ENCODE data around the gene MPRIP.

Gene MPRIP

DNA sequence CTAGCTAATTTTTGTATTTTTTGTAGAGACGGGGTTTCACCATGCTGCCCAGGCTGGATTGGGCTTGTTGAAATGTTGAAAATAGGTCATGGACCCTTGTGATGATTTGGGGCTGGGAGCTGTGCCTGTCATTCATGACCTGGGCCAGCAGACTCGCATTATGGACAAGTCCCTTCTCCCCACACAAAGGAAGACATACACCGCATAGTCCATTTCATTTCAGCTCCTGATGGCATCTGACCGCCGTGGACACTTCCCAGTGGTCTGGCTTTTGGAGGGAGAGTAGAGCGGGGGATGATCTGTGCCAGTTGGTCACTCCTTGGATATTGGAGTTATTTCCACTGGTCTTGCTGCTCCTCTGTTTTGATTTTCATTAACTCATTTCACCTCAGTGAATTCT is 34.8 kb downstream of the MPRIP start:
- H3K4me3 ChIP-seq (ENCODE audit: low read length): no peak overlapping the region
- peaks cover 15% of the 10 kb centered on the region for H3K36me3 ChIP-seq (ENCODE audit: insufficient read depth, low read length)
- no peaks in the 10 kb centered on the region for H3K9me3 ChIP-seq (ENCODE audit: insufficient read depth, low read depth, low read length)
- H3K27ac ChIP-seq (ENCODE audit: low read depth, low read length): no peak overlapping the region
- no peaks in the 10 kb centered on the region; the same call in 1 of the 2 replicates for H3K4me1 ChIP-seq (ENCODE audit: insufficient read depth, low read length)
- no peaks in the 10 kb centered on the region for H3K27me3 ChIP-seq (ENCODE audit: insufficient read depth, low read length)
- H3K9ac ChIP-seq (ENCODE audit: low read depth, low read length): no peak overlapping the region
- WGBS: 93% methylated on average over 6 of the region's 6 CpGs

DNA sequence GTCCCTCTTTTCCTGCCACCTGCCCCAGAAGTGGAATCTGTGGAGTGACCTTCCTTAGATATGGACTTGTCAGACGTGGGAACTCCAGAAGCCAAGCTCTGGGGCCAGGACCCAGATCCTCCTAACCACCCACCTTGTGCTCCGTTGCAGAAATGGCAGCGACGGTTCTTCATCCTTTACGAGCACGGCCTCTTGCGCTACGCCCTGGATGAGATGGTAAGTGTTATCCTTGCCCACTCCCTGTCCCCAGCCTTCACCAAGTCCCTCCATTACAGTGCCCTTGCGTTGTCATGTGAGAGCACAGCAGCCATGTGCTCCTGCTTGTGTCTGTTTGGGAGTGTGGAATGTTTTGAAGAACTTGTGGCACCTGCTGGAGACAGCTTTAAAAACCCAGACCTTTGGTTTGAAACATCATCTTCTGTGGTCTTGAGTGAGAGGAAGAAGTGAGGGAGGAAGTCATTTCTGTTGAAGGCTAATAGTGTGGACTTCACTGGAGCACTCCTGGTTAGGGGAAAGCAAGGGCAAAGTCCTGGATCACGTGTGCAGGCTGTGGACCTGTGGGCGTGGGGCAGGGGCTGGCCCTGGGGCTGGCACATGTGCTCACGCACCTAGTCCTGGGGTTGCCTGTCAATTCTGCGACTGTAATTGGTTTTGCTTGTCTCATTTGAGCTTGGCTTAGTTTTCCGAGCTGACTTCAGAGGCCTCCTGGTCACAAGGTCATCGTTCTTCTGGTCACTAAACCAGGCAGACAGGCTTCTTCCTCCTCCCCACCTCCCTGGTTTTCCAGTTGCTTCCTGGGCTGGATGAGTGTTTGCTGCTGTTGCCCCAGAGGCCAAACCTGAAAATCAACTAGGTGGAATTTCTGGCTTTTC is 35.8 kb downstream of the MPRIP start:
- Histone ChIP-seq H3K9me3 (ENCODE audit: insufficient read depth, low read depth, low read length) (no peaks in the 10 kb centered on the region), H3K4me1 (ENCODE audit: insufficient read depth, low read length) (no peaks in the 10 kb centered on the region; the same call in 1 of the 2 replicates), H3K4me3 (ENCODE audit: low read length) (no peak overlapping the region), H3K36me3 (ENCODE audit: insufficient read depth, low read length) (peaks cover 15% of the 10 kb centered on the region), H3K9ac (ENCODE audit: low read depth, low read length) (no peak overlapping the region), H3K27me3 (ENCODE audit: insufficient read depth, low read length) (no peaks in the 10 kb centered on the region), H3K27ac (ENCODE audit: low read depth, low read length) (no peak overlapping the region)
- WGBS: 97% methylated on average over 15 of the region's 15 CpGs

DNA sequence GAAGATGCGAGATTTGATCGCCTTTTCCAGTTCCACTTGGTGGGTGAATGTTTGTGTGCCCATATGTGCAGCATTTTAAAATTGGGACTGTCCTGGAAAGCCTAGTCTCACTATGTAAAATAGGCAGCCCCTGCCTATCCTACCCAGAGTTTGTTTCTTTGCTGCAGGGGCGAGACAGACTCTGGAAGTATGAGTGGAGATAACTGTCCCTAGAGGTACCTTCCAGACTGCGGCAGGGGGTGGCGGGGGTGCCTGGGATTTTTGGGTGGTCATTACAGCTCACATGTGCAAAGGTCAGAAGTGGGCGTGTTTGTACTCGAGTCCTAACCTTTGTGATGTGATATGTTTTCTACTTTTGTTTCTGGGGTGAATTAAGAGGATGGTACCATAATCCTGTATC is 36.6 kb downstream of the MPRIP start:
- no peak overlapping the region for H3K27ac ChIP-seq (ENCODE audit: low read depth, low read length)
- no peaks in the 10 kb centered on the region for H3K27me3 ChIP-seq (ENCODE audit: insufficient read depth, low read length)
- no peaks in the 10 kb centered on the region for H3K9me3 ChIP-seq (ENCODE audit: insufficient read depth, low read depth, low read length)
- no peak overlapping the region for H3K4me3 ChIP-seq (ENCODE audit: low read length)
- H3K4me1 ChIP-seq (ENCODE audit: insufficient read depth, low read length): no peaks in the 10 kb centered on the region; the same call in 1 of the 2 replicates
- H3K9ac ChIP-seq (ENCODE audit: low read depth, low read length): no peak overlapping the region
- H3K36me3 ChIP-seq (ENCODE audit: insufficient read depth, low read length): peaks cover 15% of the 10 kb centered on the region
- 92% methylated on average over 7 of the region's 7 CpGs for WGBS

DNA sequence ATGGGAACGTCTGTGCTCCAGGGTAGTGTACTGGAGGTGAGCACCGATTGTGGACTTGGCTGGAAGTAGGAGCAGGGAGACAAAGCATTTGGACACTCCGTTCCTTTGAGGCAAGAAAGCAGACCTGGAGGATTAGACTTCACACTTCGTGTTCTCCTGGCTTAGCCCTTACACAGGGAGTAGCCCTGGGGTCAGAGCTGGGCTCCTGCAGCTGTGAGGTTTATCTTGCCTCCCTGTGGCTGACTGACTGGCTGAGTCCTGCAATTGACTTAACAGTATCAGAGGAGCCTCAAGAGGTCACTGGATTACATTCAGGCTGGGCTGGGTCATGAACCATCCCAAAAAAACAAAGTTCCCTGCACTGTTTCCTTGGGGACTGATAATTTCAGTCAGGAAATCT is 37.1 kb downstream of the MPRIP start:
- Histone ChIP-seq H3K27me3 (ENCODE audit: insufficient read depth, low read length) (no peaks in the 10 kb centered on the region), H3K9ac (ENCODE audit: low read depth, low read length) (no peak overlapping the region), H3K9me3 (ENCODE audit: insufficient read depth, low read depth, low read length) (no peaks in the 10 kb centered on the region), H3K27ac (ENCODE audit: low read depth, low read length) (no peak overlapping the region), H3K4me1 (ENCODE audit: insufficient read depth, low read length) (no peaks in the 10 kb centered on the region; the same call in 1 of the 2 replicates), H3K4me3 (ENCODE audit: low read length) (no peak overlapping the region), H3K36me3 (ENCODE audit: insufficient read depth, low read length) (peaks cover 15% of the 10 kb centered on the region)
- WGBS: 85% methylated on average over 4 of the region's 4 CpGs

DNA sequence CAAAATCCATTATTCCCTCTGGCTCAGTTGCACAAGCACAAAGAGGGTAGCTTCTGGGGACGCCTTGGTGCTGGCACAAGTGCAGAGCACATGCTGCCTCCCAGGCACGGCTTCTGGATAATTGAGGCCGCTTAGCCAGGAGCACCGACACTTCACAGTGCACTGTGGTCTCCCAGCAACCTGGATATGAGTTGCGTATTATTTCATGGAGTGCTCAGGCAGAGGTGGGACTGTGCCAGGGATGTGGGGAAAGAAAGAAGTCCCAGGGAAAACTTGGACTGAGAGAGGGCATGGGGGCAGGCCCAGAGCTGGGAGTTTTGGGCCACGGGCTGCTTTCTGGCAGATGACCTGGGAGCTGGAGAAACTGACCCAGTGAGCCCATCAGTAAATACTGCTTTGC is 37.5 kb downstream of the MPRIP start:
- H3K9me3 ChIP-seq (ENCODE audit: insufficient read depth, low read depth, low read length): no peaks in the 10 kb centered on the region
- WGBS: 93% methylated on average over 6 of the region's 6 CpGs
- H3K9ac ChIP-seq (ENCODE audit: low read depth, low read length): no peak overlapping the region
- H3K4me1 ChIP-seq (ENCODE audit: insufficient read depth, low read length): no peaks in the 10 kb centered on the region; the same call in 1 of the 2 replicates
- H3K27ac ChIP-seq (ENCODE audit: low read depth, low read length): no peak overlapping the region
- no peak overlapping the region for H3K4me3 ChIP-seq (ENCODE audit: low read length)
- H3K27me3 ChIP-seq (ENCODE audit: insufficient read depth, low read length): no peaks in the 10 kb centered on the region
- peaks cover 15% of the 10 kb centered on the region for H3K36me3 ChIP-seq (ENCODE audit: insufficient read depth, low read length)

DNA sequence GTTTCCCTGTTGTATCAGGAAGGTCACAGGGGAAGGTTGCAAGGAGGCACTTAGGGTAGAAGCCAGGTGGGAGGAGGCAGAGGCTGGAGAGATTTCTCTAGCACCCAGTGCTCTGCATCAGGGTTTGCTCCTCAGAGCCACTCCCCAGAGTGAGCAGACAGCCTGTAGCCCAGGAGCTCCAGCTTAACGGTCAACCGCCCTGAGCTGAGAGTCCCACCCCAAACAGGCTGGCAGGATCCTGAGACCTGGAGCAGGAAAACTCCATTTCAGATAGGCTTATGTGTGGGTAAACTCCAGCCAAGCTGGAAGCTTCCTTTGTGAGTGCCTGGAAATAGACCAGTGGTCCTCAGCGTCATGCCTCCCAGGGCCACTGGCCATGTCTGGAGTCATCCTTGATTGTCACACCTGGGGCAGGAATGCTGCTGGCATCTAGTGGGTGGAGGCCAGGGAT is 37.9 kb downstream of the MPRIP start:
- Histone ChIP-seq H3K27ac (ENCODE audit: low read depth, low read length) (no peak overlapping the region), H3K4me3 (ENCODE audit: low read length) (no peak overlapping the region), H3K9ac (ENCODE audit: low read depth, low read length) (no peak overlapping the region), H3K9me3 (ENCODE audit: insufficient read depth, low read depth, low read length) (no peaks in the 10 kb centered on the region), H3K36me3 (ENCODE audit: insufficient read depth, low read length) (peaks cover 15% of the 10 kb centered on the region), H3K27me3 (ENCODE audit: insufficient read depth, low read length) (no peaks in the 10 kb centered on the region), H3K4me1 (ENCODE audit: insufficient read depth, low read length) (no peaks in the 10 kb centered on the region; the same call in 1 of the 2 replicates)
- WGBS: 97% methylated on average over 3 of the region's 3 CpGs

DNA sequence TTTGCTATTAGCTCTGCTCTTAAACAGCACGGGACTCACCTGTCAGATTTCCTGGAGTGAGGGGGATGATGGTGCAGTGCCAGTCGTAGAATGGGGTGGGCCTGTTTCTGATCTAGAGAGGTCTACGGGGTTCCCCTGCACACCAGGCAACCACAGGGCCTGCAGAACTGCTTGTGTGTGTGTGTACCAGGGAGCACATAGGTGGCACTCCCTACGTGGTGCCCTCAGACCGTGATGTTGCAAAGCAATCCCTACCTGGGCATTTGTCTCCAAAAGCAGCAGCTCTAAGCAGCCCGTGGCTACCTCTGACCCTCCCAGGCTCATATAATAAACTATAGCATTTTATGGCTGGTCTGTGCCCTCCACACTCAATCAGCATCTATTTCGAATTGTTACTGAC is 38.5 kb downstream of the MPRIP start:
- H3K27me3 ChIP-seq (ENCODE audit: insufficient read depth, low read length): no peaks in the 10 kb centered on the region
- 93% methylated on average over 7 of the region's 7 CpGs for WGBS
- H3K36me3 ChIP-seq (ENCODE audit: insufficient read depth, low read length): peaks cover 15% of the 10 kb centered on the region
- no peak overlapping the region for H3K27ac ChIP-seq (ENCODE audit: low read depth, low read length)
- no peaks in the 10 kb centered on the region for H3K9me3 ChIP-seq (ENCODE audit: insufficient read depth, low read depth, low read length)
- H3K9ac ChIP-seq (ENCODE audit: low read depth, low read length): no peak overlapping the region
- no peak overlapping the region for H3K4me3 ChIP-seq (ENCODE audit: low read length)
- no peaks in the 10 kb centered on the region; the same call in 1 of the 2 replicates for H3K4me1 ChIP-seq (ENCODE audit: insufficient read depth, low read length)

DNA sequence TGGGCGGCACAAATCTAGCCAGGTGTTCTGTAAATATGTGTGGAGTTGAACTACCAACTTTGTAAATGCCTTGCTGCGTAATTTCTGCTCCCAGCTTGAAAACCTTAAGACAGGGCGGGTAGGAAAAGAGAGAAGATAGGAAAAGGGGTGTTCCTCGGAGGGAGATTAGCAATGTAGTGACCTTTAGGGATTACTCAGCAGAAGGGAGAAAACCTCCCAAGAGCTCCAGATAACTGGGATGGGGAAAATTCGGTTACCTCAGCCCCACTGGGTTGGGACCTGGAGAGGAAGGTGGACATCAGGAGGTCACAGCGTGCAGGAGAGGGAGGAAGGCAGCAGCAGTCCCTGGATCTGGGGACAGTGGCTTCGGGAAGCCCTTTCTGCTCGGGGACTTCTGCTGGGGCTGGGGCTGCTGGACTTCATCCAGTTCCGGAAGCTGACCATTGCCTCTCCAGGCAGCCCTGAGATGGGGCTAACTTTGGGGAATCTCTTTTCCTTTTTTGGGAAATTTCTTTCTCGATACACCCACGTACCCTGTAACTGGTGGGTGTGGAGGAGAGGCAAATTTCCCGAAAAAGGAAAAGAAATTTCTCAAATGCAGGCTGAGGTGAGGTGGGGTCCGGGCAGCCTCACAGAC is 39.2 kb downstream of the MPRIP start:
- Histone ChIP-seq H3K27ac (ENCODE audit: low read depth, low read length) (no peak overlapping the region), H3K4me1 (ENCODE audit: insufficient read depth, low read length) (no peaks in the 10 kb centered on the region; the same call in 1 of the 2 replicates), H3K27me3 (ENCODE audit: insufficient read depth, low read length) (no peaks in the 10 kb centered on the region), H3K36me3 (ENCODE audit: insufficient read depth, low read length) (peaks cover 15% of the 10 kb centered on the region), H3K9me3 (ENCODE audit: insufficient read depth, low read depth, low read length) (no peaks in the 10 kb centered on the region), H3K4me3 (ENCODE audit: low read length) (no peak overlapping the region), H3K9ac (ENCODE audit: low read depth, low read length) (no peak overlapping the region)
- WGBS: 91% methylated on average over 13 of the region's 13 CpGs

DNA sequence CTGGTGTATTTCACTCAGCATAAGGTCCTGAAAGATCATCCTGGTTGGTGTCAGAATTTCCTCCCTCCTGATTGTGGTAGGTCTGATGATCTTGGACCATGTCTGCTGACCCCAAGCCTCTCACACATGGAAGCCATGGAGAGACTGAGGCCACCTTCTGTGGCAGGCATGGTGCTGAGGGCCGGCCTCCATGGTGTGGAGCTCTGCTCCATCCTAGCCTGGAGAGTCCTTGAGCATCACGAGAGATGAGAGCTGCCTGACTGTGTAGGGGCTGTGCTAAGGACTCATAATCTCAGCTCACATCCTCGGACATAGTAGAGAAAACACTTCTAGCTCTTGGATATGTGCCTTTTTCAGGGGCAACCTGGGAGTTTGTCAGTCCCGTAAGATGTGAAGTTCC is 40.6 kb downstream of the MPRIP start:
- Histone ChIP-seq H3K27me3 (ENCODE audit: insufficient read depth, low read length) (no peaks in the 10 kb centered on the region), H3K9ac (ENCODE audit: low read depth, low read length) (no peak overlapping the region), H3K9me3 (ENCODE audit: insufficient read depth, low read depth, low read length) (no peaks in the 10 kb centered on the region), H3K4me3 (ENCODE audit: low read length) (no peak overlapping the region), H3K4me1 (ENCODE audit: insufficient read depth, low read length) (no peaks in the 10 kb centered on the region; the same call in 1 of the 2 replicates), H3K36me3 (ENCODE audit: insufficient read depth, low read length) (peaks cover 7% of the 10 kb centered on the region), H3K27ac (ENCODE audit: low read depth, low read length) (no peak overlapping the region)
- WGBS: 91% methylated on average over 4 of the region's 4 CpGs

DNA sequence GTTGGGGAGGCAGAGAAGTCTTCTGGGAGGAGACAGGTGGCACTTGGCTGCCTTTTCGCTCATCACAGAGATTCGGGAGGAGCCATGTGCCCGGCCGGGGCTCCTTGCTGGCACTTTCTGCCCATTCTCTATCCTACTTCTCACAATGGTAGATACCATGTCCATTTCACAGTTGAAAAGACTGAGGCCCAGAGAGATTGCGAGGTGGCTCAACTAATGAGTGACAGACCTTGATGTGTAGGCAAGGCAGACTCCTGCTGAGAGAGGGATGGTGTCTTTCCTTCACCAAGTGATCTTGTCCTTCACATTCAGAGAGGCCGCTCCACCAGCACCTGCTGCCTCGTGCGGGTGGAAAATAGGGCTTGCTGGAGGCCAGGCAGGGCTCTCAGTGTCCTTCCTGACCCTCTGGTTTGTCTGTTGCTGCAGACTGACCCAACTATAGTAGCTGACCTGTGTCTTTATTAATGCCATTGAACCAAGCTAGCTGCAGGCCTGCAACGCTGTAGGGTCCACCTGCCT is 42.1 kb downstream of the MPRIP start:
- H3K27ac ChIP-seq (ENCODE audit: low read depth, low read length): no peak overlapping the region
- H3K9me3 ChIP-seq (ENCODE audit: insufficient read depth, low read depth, low read length): no peaks in the 10 kb centered on the region
- H3K27me3 ChIP-seq (ENCODE audit: insufficient read depth, low read length): no peaks in the 10 kb centered on the region
- no peak overlapping the region for H3K4me3 ChIP-seq (ENCODE audit: low read length)
- WGBS: 96% methylated on average over 9 of the region's 9 CpGs
- H3K9ac ChIP-seq (ENCODE audit: low read depth, low read length): no peak overlapping the region
- no peaks in the 10 kb centered on the region for H3K4me1 ChIP-seq (ENCODE audit: insufficient read depth, low read length)
- H3K36me3 ChIP-seq (ENCODE audit: insufficient read depth, low read length): no peaks in the 10 kb centered on the region; the same call in 1 of the 2 replicates

DNA sequence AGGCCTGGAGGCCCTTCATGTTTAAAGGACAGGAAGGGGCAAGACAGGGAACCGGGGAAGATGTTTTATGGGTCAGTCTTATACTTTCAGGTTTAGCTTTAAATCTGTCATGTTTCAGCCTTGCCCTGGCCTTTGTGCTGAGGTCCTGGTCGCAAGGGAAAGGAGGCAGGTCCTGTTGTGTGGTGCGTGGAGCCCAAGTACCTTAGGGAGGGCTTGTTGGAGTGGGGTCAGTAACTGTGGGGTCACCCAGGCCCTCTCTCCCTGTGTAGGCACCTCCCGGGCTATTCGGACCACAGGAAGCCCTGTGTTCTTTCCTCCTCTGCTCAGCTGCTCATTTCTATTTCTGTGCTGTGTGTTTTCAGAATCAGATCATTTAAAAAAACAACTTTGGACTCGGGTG is 42.7 kb downstream of the MPRIP start:
- Histone ChIP-seq H3K9ac (ENCODE audit: low read depth, low read length) (no peak overlapping the region), H3K27ac (ENCODE audit: low read depth, low read length) (no peak overlapping the region), H3K36me3 (ENCODE audit: insufficient read depth, low read length) (no peaks in the 10 kb centered on the region; the same call in 1 of the 2 replicates), H3K9me3 (ENCODE audit: insufficient read depth, low read depth, low read length) (no peaks in the 10 kb centered on the region), H3K27me3 (ENCODE audit: insufficient read depth, low read length) (no peaks in the 10 kb centered on the region), H3K4me1 (ENCODE audit: insufficient read depth, low read length) (no peaks in the 10 kb centered on the region), H3K4me3 (ENCODE audit: low read length) (no peak overlapping the region)
- 94% methylated on average over 6 of the region's 6 CpGs for WGBS

Measured in HUES64 (cell line).